HG02884 (cell line): Measurements from ENCODE around the gene PRSS38.

ENCODE experiments used
- ATAC-seq: cut with Tn5 transposase; IDR thresholded peaks from one replicate; pipeline ENCODE4 v1.9.1; 2021; ENCODE audit warnings: mild to moderate bottlenecking, moderate library complexity; ENCODE audit not compliant: unreplicated experiment

PRSS38 gene

GRCh38 chr1:227778401-227778947 lies 37.0 kb upstream of the PRSS38 start:
- ATAC-seq: no peak

GRCh38 chr1:227779021-227779441 lies 36.4 kb upstream of the PRSS38 start:
- ATAC-seq: no peak

- ATAC-seq: no peak
Measured at GRCh38 chr1:227779685-227780084, 35.8 kb upstream of the PRSS38 start.

GRCh38 chr1:227780101-227781044 lies 35.1 kb upstream of the PRSS38 start:
- no peak for ATAC-seq

GRCh38 chr1:227781314-227781930 lies 34.1 kb upstream of the PRSS38 start:
- ATAC-seq: no peak

GRCh38 chr1:227782226-227782625 lies 33.2 kb upstream of the PRSS38 start:
- no peak for ATAC-seq

- no peak for ATAC-seq
Measured at GRCh38 chr1:227785094-227785804, 30.2 kb upstream of the PRSS38 start.

GRCh38 chr1:227785805-227786671 lies 29.4 kb upstream of the PRSS38 start:
- ATAC-seq: no peak

- no peak for ATAC-seq
Measured at GRCh38 chr1:227786673-227787512, 28.6 kb upstream of the PRSS38 start.

- ATAC-seq: peak; percentile 89
Measured at GRCh38 chr1:227787513-227788270, 27.8 kb upstream of the PRSS38 start.

- peak; percentile 53 for ATAC-seq
Measured at GRCh38 chr1:227788271-227789083, 27.0 kb upstream of the PRSS38 start.

- ATAC-seq: no peak
Measured at GRCh38 chr1:227789084-227790033, 26.1 kb upstream of the PRSS38 start.

GRCh38 chr1:227790034-227790400 lies 25.5 kb upstream of the PRSS38 start:
- no peak for ATAC-seq

GRCh38 chr1:227790868-227791267 lies 24.6 kb upstream of the PRSS38 start:
- no peak for ATAC-seq

- ATAC-seq: no peak
Measured at GRCh38 chr1:227791425-227792143, 23.9 kb upstream of the PRSS38 start.
